Middle frontal gyrus (tissue), 1 donor: ENCODE data around the gene FRMD3.
"Not testable (repeated sequence)": the region's sequence is repeated elsewhere in the genome, so short reads cannot be mapped to it uniquely, and the experiment has no call there.

Experiments
- DNase-seq: peaks from one replicate; pipeline ENCODE4 v3.0.0-alpha.2; 2015; ENCODE audit warnings: low spot score; ENCODE audit errors: extremely low spot score

FRMD3 gene

DNA sequence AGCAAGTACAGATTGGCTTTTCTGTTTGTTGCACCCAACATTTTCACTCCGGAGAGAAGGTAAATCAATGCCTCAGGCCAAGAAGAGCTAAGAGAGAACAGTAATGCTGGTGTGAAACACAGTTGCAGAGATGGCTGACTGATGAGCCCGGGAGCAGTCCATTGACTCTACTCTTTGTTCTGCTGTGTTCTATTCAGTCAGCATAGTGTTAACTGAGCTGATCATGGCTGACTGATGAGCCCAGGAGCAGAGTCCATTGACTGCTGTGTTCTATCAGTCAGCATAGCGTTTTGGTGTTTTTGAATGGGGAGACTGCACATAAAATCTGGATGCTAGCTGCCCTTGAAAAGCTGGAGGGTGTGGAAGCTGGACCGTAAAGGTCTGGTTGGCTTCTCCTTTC is 141.4 kb downstream of the FRMD3 start:
- no peak for DNase-seq

DNA sequence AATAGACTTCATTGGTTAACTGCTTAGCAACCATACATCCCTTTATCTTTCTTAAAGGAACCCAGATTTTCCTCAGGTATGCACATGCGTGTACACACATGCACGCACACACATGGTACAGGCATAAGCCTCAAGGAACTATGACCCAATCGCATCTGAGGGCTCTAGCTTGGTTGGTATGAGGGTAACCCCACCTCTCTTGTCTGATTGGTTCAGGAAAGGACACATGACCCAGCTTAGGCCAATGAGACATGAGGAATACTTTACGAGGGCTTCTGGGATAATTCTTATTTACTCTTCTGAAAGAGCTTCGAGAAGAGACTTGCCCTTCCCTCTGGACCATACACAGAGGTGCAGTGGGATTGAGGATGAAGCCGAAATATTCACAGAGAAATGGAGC is 141.9 kb downstream of the FRMD3 start:
- no peak for DNase-seq

DNA sequence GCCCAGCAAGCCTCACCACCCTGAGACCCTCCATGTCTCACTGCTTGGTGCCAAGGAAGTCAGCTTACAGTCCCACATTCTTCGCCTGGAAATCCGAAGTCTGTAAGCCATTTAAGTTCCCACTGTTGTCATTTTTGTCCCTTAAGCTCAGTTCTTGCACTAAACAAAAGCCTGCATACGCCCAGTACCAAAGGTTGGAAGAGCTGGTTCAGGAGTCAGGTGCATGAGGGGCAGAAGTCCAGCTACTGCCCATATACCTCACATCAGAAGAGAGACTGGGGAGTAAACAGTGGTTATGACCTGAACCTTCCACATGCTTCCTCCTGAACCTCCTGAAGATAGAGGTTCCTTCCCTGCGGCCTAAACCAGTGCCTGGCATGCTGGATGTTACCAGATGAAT is 146.0 kb downstream of the FRMD3 start:
- DNase-seq: no peak

DNA sequence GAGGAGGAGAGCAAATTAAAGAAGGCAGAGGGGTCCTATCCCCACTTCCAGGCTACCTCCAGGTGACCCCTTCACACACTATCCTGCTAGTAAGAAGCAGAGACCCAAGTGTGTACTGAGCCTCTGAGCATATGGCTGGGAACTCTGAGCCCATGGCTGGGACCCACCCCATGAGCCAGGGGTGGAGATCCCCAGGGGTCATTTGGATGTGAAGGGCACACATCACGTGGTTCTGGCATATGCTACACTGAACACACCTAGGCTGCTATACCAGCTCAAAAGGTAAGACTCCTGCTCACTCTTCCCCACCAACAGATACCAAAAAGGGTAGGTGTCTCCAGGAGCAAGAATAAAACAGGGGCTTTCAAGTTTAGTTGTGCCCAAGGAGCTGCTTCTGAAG is 149.9 kb downstream of the FRMD3 start:
- no peak for DNase-seq

DNA sequence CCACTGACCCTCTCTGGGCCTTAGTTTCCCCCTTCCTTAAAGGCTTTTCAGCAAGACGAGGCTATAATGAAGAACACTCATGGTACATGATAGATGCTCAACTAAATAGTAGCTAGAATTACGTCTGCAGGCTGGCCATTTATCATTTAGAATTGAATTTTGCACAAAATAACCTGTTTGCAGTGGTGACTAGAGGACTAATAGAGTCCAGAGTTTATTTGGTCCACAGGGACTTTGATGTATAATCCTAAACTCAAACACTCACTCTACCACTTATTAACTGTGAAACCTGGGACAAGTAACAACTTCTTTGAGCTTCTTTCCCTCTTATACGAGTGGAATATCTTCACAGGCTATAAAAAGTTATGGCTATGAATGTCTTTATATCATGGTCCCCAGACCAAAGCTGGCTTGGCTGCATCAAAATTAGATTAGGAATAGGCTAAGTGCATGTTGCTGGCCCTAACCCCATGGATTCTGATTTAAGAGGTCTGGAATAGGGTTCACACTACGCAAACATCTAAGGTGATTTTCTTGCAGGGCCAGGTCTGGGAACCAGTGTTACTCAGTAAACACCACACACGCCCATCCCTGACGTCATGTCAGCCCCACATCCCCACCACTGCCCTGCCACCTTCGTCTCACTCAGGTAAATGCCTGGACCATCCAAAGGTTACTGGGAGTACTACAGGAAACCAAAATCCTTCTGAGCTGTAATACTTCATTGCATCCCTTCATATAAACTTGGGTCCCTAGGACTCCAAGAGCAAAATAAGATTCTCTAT is 150.6 kb downstream of the FRMD3 start:
- no peak for DNase-seq

DNA sequence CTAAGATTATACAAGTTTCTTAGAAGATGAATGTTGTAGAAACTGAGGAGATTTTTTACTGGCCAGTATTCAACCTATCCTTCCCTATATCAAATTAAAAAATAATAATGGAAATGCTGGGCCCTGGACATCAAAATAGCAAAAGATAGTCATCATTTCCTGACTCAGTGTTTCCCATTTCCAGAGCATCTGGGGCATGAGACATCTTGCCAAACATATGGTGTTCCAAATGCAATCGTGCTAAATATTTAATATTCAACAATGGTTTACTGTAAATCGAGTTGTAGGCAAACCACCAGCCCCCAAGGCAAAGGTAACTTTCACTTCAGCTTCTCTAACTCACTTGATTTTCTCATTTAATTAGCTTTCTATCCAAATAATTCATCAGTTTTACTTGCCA is 152.9 kb downstream of the FRMD3 start:
- no peak for DNase-seq

DNA sequence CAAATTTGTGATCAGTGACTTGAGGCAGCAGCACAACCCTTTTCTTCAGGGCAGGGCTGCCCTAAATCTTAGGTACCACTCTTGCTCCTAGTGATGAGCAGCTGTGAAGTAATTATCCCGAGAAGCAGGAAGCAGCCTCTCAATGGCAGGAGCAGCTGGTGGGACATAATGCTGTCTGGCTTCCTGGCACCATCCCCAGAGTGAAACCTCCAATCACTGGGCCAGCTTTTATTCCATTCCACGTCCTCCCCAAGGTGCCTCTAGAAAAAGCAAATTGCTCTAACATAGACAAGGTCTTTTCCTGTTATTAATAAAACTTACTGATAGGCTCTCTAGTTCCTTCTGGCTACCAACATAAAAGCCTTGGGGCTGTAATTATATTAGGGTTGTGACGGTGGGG is 154.0 kb downstream of the FRMD3 start:
- DNase-seq: no peak

DNA sequence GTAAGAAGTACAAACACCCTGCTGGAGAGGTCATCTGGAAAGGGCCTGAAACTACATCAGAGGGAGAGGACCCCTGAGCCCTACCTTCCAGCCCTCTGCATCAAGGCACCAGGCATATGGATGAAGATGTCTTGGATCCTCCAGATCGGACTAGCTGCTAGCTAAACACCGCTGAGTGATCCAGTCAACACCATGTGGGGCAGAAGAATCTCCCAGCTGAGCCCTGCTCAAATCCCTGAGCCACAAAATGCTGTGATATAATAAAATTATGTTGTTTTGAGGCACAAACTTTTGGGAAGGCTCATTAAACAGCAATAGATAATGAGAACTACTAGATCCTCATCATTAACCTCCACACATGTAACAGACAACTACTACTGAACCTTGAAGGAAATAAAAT is 155.2 kb downstream of the FRMD3 start:
- no peak for DNase-seq

DNA sequence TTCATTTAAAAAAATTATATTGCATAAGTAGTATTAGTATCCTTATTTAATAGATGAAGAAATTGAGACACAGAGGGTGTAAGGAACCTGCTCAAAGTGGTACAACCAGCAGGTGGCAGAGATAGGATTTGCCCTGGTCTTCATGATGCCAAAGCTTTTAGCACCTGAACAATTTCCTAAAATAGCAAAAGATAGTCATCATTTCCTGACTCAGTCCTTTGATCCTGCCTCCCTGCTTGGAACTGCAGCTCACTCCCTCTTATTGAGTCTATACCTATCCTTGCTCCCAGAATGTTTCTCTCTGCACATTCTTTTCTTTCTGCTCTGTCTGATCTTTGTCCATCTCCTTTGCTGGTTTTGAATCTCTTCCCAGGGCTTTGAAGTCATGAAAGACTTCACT is 155.8 kb downstream of the FRMD3 start:
- no peak for DNase-seq

DNA sequence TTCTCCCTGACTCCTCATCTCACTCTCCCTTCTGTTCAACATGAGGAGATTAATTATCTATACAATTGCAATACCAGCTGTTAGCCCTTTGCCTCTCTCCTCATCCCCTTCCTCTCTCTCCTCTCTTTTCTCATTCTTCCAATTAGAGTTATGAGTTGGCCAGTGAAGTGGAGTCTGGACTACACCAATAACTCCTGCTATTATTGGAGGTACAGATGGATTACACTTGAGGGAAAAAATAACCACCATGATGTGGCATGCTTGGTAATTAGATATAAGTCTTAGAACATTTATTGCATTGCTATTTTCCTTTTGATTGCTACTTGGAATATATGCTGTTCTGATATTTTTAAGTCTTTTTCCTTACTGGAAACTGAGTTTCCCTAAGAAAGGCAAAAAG is 159.2 kb downstream of the FRMD3 start:
- DNase-seq: no peak

DNA sequence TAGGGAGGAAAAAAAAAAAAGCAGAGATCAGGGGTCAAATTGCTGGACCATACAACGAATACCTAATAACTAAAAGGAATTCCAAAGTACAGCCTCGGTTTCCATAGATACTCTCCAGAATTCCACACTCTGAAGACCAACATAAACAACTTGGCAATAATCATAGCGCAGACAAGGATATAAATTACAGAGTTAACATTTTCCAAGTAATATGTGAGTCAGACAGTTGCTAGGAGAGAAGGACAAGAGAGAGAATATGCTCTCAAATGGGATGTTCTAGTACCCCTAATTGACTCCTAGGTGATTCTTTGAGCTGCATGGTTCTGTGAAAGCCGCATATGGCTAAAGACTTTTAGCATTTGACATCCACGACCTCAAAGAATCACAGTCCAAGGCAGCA is 165.2 kb downstream of the FRMD3 start:
- DNase-seq: no peak

DNA sequence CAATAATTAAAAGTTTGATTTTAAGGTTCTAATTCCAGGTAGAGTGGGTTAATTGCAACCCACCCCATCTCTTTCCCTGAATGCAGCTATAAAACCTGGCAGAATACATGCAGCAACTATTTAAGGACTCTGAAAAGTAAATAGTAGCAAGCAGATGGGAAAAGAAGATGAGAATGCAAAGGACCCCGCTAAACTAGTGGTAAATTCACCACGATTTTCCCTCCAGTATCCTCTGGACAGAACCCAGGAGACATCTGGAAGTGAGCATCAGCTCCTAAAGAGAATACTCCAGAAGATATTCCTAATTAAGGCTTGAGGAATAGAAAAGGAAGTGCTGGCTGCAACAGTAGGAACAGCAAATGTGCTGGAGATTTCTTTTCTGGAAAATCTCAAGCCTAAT is 170.9 kb downstream of the FRMD3 start:
- no peak for DNase-seq

DNA sequence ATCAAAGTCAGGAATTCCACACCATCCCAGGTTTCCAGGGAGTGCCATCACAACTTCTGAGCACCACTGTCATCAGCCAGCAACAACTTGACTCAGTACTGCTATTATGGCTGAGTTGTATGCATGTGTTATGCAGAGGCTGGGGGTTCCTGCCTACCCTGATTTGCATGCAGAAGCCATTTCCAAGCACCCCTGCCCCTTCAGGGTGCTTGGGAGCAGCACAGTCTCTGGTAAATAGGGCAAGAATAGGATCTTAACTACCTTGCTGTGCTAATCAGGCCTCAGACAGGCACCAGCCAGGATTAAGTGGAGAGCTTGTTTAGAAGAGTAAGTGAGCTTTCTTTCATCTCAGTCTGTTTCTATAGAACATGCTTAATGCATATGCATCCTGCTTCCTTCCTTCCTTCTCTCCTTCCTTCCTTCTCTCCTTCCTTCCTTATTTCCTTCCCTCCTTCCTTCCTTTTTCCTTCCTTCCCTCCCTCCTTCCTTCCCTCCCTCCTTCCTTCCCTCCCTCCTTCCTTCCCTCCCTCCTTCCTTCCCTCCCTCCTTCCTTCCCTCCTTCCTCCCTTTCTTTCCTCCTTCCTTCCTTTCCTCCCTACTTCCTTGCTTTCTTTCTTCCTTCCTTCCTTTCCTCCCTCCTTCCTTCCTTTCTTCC is 175.7 kb downstream of the FRMD3 start:
- no peak for DNase-seq

DNA sequence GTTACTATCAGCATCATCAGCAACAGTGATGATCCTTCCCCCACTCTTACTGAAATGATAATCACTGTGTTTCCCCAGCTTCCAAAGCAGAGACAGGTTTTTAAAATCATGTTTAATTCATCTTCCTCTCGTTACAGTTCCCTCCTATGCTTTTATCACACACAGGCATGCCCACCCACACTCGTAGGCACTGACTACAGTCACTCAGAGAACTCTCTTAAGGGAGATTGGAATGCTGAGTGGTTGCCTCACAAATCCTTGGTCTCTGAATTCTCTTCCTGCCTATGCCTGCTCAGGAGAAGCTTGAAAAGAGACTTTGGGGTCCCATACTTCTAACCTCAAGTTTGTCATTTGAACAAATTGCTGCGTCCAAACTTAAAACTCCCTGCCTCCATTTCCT is 179.2 kb downstream of the FRMD3 start:
- DNase-seq: no peak

DNA sequence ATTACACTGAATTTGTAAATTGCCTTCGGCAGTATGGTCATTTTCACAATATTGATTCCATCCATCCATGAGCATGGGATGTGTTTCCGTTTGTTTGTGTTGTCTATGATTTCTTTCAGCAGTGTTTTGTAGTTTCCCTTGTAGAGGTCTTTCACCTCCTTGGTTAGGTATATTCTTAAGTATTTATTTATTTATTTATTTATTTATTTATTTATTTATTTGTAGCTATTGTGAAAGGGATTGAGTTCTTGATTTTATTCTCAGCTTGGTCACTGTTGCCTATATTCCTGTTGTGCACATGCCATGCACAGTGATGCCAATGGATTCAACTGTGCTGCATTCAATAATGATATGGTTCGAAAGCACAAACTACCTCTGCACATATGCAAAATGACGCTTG is 179.7 kb downstream of the FRMD3 start:
- DNase-seq: not testable (repeated sequence)

DNA sequence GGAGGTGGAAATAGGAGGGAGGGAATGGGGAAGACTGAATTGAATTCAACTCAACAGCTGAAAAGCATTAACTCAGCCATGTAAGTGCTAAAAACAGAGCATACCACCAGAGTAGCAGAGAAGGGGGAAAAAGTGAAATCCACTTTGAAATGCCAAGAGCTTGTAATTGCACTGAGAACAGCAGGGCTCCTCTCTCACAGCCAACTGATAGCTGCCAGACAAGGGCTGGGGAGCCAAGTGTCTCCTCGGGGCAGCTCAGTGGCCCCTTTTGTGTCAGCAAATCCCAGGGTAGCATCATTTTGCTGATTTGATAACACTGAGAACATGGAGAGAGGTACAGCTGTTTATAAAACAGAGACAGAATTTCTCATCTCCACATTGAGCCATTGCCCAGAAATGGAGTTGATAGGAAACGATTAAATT is 182.5 kb downstream of the FRMD3 start:
- no peak for DNase-seq

DNA sequence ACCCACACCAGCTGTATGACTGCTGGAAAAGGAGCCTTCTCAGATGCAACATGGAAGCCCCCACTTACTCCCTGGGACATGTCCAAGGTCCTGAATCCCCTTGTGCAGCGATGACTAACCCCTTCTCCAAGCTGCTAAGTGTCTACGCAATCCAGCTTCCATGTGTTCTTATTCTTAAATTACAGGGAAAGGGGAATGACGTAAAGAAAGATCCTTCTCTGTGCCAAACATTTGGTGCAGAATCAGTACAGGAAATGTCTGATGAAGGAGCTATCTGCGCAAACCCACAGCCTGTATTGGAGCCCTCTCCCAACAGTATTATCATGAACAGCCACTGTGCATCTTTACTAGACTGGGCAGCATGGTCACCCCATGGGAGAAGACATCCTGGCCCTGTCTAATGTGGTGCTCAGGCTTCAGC is 183.2 kb downstream of the FRMD3 start:
- no peak for DNase-seq

DNA sequence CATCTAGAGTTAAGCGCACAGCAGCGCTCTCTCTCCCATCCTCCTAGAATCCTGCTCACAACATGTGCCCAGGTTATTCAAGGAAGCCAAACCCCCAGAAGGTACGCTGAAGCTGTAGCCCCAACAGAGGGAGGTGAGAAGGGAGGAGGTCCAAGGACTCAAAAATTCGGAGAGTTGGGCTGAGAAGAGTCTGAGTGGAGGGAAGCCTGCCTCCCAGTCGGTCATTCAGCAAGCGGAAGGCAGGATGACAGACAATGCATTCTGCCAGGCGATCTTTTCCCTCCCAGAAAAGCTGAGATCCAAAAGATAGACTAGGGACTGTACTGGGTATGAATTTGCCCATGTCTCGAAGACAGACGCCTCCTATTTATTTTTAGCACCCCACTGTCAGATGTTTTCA is 189.2 kb downstream of the FRMD3 start:
- no peak for DNase-seq

DNA sequence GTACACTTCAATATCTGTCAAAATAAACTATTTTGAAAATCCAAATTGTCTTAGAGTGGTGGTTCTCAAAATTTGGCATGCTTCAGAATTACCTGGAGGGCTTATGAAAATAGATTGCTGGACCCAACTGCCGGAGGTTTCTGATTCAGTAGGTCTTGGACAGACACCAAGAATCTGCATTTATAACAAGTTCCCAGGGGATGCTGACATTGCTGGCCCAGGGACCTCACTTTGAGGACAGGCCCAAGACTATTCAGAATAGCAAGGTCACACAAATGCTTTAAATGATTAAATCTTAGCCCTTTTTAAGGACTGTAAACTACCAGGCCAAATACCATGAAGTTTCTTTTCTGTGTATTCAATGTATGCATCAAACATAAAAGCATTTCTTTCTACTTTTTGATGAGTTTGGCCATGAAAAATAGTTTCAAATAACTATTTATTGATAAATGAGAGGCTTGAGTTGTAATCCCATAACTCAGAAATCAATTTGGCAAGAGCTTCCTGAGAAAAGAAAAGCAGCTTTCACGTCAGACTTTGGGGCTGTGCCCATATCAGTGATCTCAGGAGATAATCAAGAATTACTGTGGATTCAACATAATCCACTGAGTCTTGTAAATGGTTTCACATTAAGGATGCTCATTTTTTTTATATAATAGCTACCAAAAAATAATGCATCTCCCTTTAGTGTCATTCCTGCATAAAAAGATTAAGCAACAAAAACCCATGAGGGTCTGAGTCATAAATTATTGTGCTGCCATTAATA is 191.4 kb downstream of the FRMD3 start:
- no peak for DNase-seq

DNA sequence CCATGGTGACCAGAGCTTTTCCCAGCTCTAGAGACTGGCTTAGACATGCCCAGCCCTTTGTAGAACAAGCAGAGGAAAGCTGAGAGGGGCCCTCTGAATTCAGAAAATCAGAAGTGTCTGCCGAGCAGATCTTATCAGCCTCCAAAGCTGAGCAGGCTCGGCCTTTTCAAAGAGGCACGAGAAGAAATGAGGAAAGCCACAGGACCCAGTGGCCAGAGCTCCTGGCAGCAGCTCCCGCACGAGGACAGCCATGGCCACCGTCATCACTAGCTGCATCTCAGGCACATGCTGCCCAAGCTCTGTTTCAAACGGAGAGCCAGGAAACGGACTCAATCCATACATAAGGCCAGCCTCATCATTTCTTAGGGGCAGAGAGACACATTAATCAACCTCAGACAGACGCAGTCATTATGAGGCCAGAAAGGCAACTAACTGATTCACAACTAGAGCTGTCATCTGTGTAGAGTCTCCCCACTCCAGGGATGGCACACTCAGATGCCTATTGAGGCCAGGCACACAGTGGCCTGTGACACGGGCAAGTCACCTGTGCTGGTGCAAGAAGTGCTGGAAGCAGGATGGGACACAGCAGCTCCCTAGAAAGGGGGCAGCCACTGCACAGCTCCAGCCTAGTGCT is 194.7 kb downstream of the FRMD3 start:
- DNase-seq: no peak

DNA sequence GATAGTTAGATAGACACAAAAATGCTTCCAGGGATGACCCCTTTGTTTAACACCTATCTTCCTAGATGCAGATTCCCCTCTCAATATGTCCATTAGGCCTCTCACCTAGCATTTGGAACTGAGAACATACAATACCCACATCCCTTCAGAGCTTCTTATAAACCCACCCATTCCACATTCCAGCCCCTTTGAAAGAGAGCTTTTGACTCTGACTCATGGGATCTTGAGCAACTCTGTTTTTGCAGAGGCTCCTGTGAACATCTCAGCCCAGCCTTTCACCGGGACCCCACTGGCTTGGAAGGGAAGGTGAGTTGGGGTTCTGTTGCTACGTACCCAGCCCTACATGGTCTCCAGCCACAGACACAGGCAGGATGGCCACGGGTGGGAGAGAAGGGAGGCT is 195.5 kb downstream of the FRMD3 start:
- no peak for DNase-seq

DNA sequence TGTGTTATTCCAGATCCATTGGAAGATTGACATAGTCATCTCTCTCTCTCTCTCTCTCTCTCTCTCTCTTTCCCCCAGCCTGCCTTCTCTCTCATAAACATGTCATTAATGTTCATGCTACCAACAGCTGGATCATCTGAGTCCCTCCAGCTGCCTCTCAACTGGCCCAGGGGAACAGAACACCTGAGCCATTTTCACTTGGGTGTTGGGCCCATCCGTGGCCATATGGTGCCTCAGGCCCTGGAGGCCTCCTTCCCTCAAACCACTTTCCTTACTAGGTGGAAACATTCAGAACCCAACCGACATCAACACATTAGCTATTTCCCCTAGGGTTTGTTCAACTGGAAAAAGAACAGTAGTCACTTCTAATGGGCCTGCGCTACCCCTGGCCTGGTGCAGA is 196.2 kb downstream of the FRMD3 start:
- DNase-seq: no peak
